Measurements from ENCODE around the gene NDUFAB1.
"Not testable (repeated sequence)": the region's sequence is repeated elsewhere in the genome, so short reads cannot be mapped to it uniquely, and the experiment has no call there.

Gene NDUFAB1

GRCh38 chr16:23554536-23554935 lies 41.6 kb downstream of the NDUFAB1 start:
- DNase-seq (ENCODE audit: low read depth) = no peak

GRCh38 chr16:23552161-23552560 lies 44.0 kb downstream of the NDUFAB1 start:
- no peak for DNase-seq (ENCODE audit: low read depth)

DNA sequence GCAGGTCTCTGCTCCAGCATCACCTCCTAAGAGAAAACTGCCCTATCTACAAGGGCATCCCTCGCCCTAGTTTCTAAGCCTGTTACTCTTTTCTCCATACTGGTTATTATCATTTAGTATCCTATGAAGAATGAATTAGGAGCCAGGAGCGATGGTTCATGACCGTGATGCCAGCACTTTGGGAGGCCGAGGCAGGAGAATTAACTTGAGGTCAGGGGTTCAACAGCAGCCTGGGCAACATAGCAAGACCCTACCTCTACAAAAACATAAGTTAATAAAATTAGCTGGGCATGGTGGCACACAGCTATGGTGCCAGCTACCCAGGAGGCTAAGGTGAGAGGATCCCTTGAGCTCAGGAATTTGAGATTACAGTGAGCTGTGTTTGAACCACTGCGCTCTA lies 46.2 kb downstream of the NDUFAB1 start:
- DNase-seq (ENCODE audit: low read depth) = no peak

DNA sequence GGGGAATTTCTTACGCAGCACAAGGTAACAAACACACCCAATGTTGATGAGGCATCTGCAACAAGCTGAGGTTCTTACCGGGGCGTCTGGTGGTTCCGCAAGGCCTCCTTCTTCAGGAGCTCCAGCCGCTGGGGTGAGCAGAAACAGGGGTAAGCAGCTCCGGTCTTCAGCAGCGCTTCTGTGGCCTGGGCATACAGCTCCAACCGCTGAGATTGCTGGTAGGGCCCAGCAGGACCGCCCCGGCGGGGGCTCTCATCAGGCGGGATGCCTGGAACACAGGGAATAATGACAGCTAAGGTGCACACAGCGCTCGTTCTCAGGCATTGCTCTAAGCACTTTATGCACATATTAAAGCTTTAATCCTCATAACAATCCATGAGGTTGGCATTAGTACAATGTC lies 51.7 kb downstream of the NDUFAB1 start:
- no peak for DNase-seq (ENCODE audit: low read depth)

DNA sequence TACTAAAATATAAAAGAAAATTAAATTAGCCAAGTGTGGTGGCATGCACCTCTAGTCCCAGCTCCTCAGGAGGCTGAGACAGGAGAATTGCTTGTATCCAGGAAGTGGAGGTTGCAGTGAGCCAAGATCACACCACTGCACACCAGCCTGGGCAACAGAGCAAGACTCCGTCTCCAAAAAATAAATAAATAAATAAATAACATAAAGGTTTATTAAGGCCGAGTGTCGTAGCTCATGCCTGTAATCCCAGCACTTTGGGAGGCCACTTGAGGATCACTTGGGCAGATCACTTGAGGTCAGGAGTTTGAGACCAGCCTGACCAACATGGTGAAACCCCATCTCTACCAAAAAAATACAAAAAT lies 55.3 kb downstream of the NDUFAB1 start:
- not testable (repeated sequence) for DNase-seq (ENCODE audit: low read depth)

DNA sequence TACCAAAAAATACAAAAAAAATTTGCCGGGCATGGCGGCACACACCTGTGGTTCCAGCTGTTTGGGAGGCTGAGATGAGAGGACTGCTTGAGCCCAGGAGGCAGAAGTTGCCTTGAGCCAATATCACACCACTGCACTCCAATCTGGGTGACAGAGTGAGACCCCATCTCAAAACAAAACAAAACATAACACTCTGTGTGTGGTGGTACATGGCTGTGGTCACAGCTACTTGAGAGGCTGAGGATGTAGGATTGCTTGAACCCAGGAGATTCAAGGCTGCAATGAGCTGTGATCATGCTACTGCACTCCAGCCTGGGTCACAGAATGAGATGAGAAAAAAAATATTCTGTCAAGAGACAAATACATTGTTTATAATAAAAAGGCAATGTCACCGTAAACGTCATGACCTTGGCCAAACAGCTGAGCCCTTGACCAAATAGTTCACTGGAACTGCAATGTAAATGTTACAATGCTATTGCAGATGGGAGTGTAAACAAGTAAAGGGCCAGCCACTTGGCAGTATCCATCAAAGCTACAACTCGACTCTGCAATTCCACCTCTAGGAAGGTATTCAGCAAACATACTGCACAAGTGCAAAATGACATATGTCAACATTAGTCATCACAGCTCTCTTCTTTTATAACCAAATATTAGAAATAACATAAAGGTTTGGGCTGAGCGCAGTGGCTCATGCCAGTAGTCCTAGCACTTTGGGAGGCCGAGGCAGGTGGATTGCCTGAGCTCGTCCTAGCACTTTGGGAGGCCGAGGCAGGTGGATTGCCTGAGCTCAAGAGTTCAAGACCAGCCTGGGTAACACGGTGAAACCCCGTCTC lies 55.9 kb downstream of the NDUFAB1 start:
- no peak for DNase-seq (ENCODE audit: low read depth)

DNA sequence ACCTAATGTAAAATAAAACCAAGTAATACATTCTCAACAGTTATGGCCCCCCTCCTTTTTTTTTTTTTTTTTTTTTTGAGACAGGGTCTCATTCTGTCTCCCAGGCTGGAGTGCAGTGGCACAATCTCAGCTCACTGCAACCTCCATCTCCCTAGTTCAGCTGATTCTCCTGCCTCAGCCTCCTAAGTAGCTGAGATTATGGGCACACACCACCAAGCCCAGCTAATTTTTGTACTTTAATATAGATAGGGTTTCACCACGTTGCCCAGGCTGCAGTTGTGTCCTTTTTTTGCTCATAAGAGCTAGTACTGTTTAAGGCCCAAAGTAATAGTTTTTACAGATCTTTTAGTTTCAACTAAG lies 57.2 kb downstream of the NDUFAB1 start:
- no peak for DNase-seq (ENCODE audit: low read depth)

DNA sequence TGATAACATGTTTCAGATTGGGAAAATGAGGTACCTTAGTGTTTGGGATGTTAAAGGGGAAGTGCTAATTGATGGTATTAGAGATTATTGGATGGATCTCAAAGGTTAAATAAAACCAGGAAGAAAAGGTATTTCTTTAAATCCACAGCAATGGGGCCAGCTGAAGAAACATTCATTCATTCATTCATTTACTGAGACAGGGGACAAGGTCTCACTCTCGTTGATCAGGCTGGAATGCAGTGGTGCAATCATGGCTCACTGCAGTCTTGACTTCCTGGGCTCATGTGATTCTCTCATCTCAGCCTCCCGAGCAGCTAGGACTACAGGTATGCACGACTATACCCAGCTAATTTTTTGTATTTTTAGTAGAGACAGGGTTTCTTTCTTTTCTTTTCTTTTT lies 58.7 kb downstream of the NDUFAB1 start:
- DNase-seq (ENCODE audit: low read depth) = no peak

DNA sequence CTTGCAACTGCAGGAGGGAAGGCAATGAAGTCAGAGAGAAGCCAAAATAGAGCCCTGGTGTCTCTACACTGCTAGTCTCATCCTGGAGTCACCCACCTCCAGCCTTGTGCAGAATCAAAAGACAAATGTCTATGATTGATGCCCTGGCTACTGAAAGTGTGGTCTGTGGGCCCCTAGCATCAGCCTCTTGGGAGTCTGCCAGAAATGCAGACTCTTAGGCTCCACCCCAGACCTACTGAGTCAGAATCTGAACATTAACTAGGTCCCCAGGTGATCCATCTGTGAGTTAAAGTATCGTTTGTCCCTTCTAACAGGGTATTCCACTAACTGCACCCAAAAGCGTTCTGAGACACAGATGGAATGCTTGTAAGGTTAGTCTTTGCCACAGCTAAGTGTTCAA lies 60.2 kb downstream of the NDUFAB1 start:
- DNase-seq (ENCODE audit: low read depth) = no peak

GRCh38 chr16:23534868-23535860 lies 61.0 kb downstream of the NDUFAB1 start:
- no peak for DNase-seq (ENCODE audit: low read depth)

- DNase-seq (ENCODE audit: low read depth) = no peak
Observed at GRCh38 chr16:23532448-23532847, 63.7 kb downstream of the NDUFAB1 start.
